Measurements from ENCODE around the gene MKRN2OS. TPM values are rescaled to one million over a fixed set of nuclear protein-coding genes. Genes with fewer than 3 reads are reported as not detected.

The MKRN2OS gene
- total and polyA plus RNA-seq, 4 donors, result 0.06 to 0.42 (median 0.17) TPM

GRCh38 chr3:12489832-12490231 is 55.5 kb downstream of the MKRN2OS start (continued):
- TF ChIP-seq ZBTB33 (IDR thresholded peaks at IDR 0.05) (no peak), MAX (IDR thresholded peaks at IDR 0.05) (no peak), EGR1 (IDR thresholded peaks at IDR 0.05; ENCODE audit: low read depth in 2 of 2) (no peak), RXRA (IDR thresholded peaks at IDR 0.05) (no peak)

Small RNA genes lying within 50 kb of the gene (small RNA-seq; reads per million reads assigned to genes)
- not detected for gene RF00017
- gene RNA5SP123, result not detected
- gene RNU6-377P, result not detected

Other genes with a start within 250 kb of the MKRN2OS start
- gene TSEN2, start 61.0 kb downstream of the MKRN2OS start, total RNA-seq, result 10 to 100 TPM in 1 of 2 donors, 1 to 10 TPM in 1; 5.6 to 14.1 TPM
- gene TSEN2, start 61.0 kb downstream of the MKRN2OS start, polyA plus RNA-seq, result 1 to 10 TPM; 4.1 to 8.1 TPM
- 10 to 100 TPM; 12.9 to 17.3 TPM for gene MKRN2, start 11.6 kb upstream of the MKRN2OS start, total RNA-seq
- 10 to 100 TPM in 1 of 2 donors, 1 to 10 TPM in 1; 6.1 to 10.5 TPM for gene MKRN2, start 11.6 kb upstream of the MKRN2OS start, polyA plus RNA-seq
- 10 to 100 TPM; 74.2 to 92.3 TPM for gene RAF1, start 118.6 kb upstream of the MKRN2OS start, total RNA-seq
- 10 to 100 TPM; 44.3 to 52.3 TPM for gene RAF1, start 118.6 kb upstream of the MKRN2OS start, polyA plus RNA-seq
- gene TMEM40, start 213.8 kb upstream of the MKRN2OS start, total RNA-seq, result under 1 TPM in 1 of 2 donors, not detected in 1; 0.79 TPM
- gene TMEM40, start 213.8 kb upstream of the MKRN2OS start, polyA plus RNA-seq, result under 1 TPM in 1 of 2 donors, not detected in 1; 0.57 TPM

Measured in liver (tissue), 6 donors.